Measurements from ENCODE around the gene ELP1.
"Not testable (repeated sequence)": the region's sequence is repeated elsewhere in the genome, so short reads cannot be mapped to it uniquely, and the experiment has no call there.

ELP1 gene

GRCh38 chr9:108933718-108934322, at the start of gene ELP1:
ELP1 (minus strand) TSS chr9:108934124; CDS start chr9:108931146, 2,978 bp downstream.
- peak; percentile 73 for DNase-seq

GRCh38 chr9:108980893-108981292, 47.0 kb upstream of the ELP1 start:
- DNase-seq: no peak

GRCh38 chr9:108978205-108978604, 44.3 kb upstream of the ELP1 start:
- no peak for DNase-seq

- no peak for DNase-seq
Measured at GRCh38 chr9:108973895-108974294, 40.0 kb upstream of the ELP1 start.

- no peak for DNase-seq
Measured at GRCh38 chr9:108972626-108973209, 38.8 kb upstream of the ELP1 start.

GRCh38 chr9:108972186-108972585, 38.3 kb upstream of the ELP1 start:
- DNase-seq: no peak

GRCh38 chr9:108971392-108971791, 37.5 kb upstream of the ELP1 start:
- not testable (repeated sequence) for DNase-seq

GRCh38 chr9:108967916-108968315, 34.0 kb upstream of the ELP1 start:
- no peak for DNase-seq

GRCh38 chr9:108963459-108964143, 29.7 kb upstream of the ELP1 start:
- no peak for DNase-seq

- no peak for DNase-seq
Measured at GRCh38 chr9:108961151-108961550, 27.2 kb upstream of the ELP1 start.

GRCh38 chr9:108960331-108960730, 26.4 kb upstream of the ELP1 start:
- no peak for DNase-seq

GRCh38 chr9:108956631-108957026, 22.7 kb upstream of the ELP1 start:
- DNase-seq: no peak

- no peak for DNase-seq
Measured at GRCh38 chr9:108956022-108956630, 22.2 kb upstream of the ELP1 start.

- no peak for DNase-seq
Measured at GRCh38 chr9:108953983-108954574, 20.2 kb upstream of the ELP1 start.

GRCh38 chr9:108951578-108951977, 17.7 kb upstream of the ELP1 start:
- no peak for DNase-seq

- DNase-seq: no peak
Measured at GRCh38 chr9:108950168-108950567, 16.2 kb upstream of the ELP1 start.

GRCh38 chr9:108939975-108940374, 6.1 kb upstream of the ELP1 start:
- no peak for DNase-seq

GRCh38 chr9:108937561-108938305, 3.8 kb upstream of the ELP1 start:
- DNase-seq: no peak

- DNase-seq: peak; percentile 67
Measured at GRCh38 chr9:108934323-108934893, 484 bp upstream of the ELP1 start, which contains the start of gene ABITRAM. ABITRAM (plus strand) TSS chr9:108934400; CDS start chr9:108934487, 87 bp downstream.

- DNase-seq: no peak
Measured at GRCh38 chr9:108933231-108933717, 650 bp downstream of the ELP1 start.

- no peak for DNase-seq
Measured at GRCh38 chr9:108928386-108928785, 5.5 kb downstream of the ELP1 start.

- no peak for DNase-seq
Measured at GRCh38 chr9:108924466-108924865, 9.5 kb downstream of the ELP1 start.
